Measurements from ENCODE around the gene ZNF689.
"Not testable (repeated sequence)": the region's sequence is repeated elsewhere in the genome, so short reads cannot be mapped to it uniquely, and the experiment has no call there.

The ZNF689 gene

DNA sequence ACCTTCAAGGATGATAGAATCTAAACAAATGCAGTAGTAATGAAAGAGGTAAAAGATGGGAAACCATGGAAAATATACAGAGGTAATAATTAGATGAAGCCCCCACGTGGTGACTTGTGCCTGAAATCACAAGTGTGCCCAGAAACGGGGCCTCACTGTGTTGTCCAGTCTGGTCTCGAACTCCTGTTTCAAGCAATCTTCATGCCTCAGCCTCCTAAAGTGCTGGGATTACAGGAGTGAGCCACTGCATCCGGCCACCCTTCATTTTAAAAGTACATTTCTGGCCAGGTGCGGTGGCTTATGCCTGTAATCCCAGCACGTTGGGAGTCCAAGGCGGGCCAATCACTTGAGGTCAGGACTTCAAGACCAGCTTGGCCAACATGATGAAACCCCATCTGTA, 26.4 kb upstream of the ZNF689 start:
- TF ChIP-seq, protein P1, sequence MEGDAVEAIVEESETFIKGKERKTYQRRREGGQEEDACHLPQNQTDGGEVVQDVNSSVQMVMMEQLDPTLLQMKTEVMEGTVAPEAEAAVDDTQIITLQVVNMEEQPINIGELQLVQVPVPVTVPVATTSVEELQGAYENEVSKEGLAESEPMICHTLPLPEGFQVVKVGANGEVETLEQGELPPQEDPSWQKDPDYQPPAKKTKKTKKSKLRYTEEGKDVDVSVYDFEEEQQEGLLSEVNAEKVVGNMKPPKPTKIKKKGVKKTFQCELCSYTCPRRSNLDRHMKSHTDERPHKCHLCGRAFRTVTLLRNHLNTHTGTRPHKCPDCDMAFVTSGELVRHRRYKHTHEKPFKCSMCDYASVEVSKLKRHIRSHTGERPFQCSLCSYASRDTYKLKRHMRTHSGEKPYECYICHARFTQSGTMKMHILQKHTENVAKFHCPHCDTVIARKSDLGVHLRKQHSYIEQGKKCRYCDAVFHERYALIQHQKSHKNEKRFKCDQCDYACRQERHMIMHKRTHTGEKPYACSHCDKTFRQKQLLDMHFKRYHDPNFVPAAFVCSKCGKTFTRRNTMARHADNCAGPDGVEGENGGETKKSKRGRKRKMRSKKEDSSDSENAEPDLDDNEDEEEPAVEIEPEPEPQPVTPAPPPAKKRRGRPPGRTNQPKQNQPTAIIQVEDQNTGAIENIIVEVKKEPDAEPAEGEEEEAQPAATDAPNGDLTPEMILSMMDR (IDR thresholded peaks at IDR 0.05; ENCODE audit: borderline replicate concordance, control extremely low read depth, extremely low read depth, insufficient read depth, missing control alignments) = no peak
- in situ Hi-C loops (cut with MboI; ENCODE audit: low sequenced_read_pairs, unreplicated experiment) = no loop called here

DNA sequence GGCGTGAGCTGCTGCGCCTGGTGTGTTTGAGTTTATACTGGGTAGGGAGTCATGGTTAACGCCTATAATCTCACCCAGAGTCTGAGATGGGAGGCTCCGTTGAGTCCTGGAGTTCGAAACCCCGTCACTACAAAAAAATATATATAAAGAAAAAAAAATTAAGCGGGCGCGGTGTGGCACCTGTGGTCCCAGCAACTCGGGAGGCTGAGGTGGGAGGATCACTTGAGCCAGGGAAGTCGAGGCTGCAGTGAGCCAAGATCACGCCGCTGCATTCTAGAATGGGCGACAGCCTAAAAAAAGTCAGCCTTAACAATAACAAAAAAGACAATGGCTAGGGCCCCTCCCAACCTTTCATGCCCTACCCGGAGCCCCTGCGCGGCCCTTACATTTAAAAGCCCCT, 23.3 kb upstream of the ZNF689 start:
- DNase-seq (ENCODE audit: low spot score) = no peak
- in situ Hi-C loops (cut with MboI; ENCODE audit: low sequenced_read_pairs, unreplicated experiment) = no loop called here
- TF ChIP-seq, protein P1 (IDR thresholded peaks at IDR 0.05; ENCODE audit: borderline replicate concordance, control extremely low read depth, extremely low read depth, insufficient read depth, missing control alignments) = no peak

More for the DNA sequence above, 26.4 kb upstream of the ZNF689 start:
- no peak for DNase-seq (ENCODE audit: low spot score)

DNA sequence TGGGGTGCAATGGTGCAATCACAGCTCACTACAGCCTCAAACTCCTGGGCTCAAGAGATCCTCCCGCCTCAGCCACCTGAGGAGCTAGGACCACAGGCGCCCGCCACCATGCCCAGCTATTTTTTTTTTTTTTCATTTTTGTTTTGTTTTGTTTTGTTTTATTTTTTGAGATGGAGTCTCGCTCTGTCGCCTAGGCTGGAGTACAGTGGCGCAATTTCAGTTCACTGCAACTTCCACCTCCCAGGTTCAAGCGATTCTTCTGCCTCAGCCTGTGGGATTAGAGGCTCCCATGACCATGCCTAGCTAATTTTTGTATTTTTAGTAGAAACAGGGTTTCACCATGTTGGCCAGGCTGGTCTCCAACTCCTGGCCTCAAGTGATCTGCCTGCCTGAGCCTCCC, 22.3 kb upstream of the ZNF689 start:
- DNase-seq (ENCODE audit: low spot score); in situ Hi-C loops (cut with MboI; ENCODE audit: low sequenced_read_pairs, unreplicated experiment): not testable (repeated sequence)

DNA sequence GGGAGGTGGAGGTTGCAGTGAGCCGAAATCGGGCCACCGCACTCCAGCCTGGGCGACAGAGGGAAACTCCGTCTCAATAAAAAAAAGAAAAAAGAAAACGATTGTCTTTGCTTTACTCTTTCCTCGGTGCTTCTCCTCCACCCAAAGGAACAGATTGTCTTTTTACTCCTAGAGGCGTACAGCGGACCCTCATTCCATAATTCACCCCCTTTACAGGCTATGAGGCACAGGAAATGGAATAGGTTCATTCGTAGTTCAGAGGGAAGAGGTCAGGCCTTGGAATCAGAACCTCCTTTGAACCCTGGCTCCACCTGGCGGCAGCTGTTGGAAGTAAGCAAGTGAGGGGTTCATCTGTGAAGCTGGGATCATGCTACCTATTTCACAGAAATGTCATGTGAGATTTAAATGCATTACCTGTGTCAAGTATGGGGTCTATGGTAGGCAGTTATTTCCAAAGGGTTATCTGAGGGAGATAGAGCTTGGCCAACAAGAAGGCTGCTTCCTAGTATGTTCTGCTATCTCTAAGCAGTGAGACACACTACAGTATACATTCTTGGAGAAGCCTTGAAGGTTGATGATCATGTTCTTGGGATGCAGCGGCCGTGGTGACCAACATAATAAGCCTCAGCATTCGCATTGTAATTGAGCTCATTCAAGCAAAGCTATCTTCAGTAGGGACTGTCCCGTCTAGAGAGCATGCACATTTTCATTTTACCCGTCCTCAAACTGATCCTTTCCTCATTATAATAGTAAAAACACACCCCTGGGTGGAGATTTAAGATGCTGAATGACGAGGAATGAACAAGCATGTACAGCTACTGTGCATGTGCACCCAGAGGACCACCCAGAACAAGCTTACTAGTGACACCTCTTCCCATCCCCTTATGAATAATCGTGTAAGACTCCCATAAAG, 18.7 kb upstream of the ZNF689 start:
- TF ChIP-seq, protein P1 (IDR thresholded peaks at IDR 0.05; ENCODE audit: borderline replicate concordance, control extremely low read depth, extremely low read depth, insufficient read depth, missing control alignments) = peak; percentile 83
- in situ Hi-C loops (cut with MboI; ENCODE audit: low sequenced_read_pairs, unreplicated experiment) = no loop called here
- DNase-seq (ENCODE audit: low spot score) = peak; percentile 78

DNA sequence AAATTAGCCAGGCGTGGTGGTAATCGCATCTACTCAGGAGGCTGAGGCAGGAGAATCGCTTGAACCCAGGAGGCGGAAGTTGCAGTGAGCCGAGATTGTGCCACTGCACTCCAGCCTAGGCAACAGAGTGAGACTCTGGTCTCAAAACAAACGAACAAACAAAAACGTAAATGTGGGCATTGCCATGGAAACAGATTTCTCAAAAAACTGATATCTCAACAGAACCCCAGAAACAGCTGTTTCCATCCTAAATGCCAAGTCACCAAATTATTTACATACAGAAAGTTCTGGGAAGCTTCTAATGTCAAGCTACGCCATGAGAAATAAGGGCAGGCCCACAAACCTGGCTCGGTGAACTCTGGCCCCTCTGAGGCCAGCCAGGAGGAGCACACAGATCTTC, 16.0 kb upstream of the ZNF689 start:
- no peak for DNase-seq (ENCODE audit: low spot score)
- in situ Hi-C loops (cut with MboI; ENCODE audit: low sequenced_read_pairs, unreplicated experiment) = no loop called here
- TF ChIP-seq, protein P1 (IDR thresholded peaks at IDR 0.05; ENCODE audit: borderline replicate concordance, control extremely low read depth, extremely low read depth, insufficient read depth, missing control alignments) = no peak

DNA sequence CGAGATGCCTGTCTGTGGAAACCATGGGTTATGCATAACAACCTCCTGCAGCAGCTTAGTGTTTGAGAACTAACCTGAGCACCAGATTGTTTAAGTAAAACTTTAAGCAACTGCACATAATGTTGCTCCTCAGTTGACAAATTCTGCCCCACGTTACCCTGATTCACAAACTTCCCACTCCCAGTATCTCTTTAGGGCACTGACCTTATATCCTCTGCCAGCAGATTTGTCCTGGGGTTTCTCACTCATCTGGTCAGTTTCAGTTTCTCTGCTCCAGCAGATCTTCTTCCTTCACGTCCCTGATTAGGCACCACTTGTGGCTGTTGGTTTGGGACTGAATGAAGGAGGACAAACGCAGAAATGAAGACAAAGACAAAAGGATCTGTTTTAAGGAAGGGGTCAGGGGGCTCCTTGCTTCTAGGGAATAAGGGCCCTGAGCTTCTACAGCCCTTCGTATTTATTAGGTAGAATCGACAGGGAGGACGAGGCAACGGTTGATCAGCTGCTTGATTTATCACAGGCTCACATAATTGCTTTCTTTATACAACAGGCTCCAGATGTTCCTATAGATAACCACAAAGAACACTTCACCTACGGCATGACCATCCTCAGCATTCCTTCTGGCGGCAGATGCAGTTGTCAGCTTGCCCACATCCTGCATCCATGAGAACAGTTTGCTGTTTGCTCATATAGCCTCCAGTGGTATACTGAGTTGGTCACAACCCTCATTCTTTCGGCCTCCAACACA, 13.5 kb upstream of the ZNF689 start:
- in situ Hi-C loops (cut with MboI; ENCODE audit: low sequenced_read_pairs, unreplicated experiment) = loop anchor here (25.0 kb wide), 2 partner anchors 186 to 511 kb away; partner anchors contain the start of genes DCTPP1, GDPD3, MAPK3 and SEPHS2
- TF ChIP-seq, protein P1 (IDR thresholded peaks at IDR 0.05; ENCODE audit: borderline replicate concordance, control extremely low read depth, extremely low read depth, insufficient read depth, missing control alignments) = no peak
- no peak for DNase-seq (ENCODE audit: low spot score)
